Stomach (tissue), 9 donors: ENCODE results near the gene MYH9. TPM values are rescaled to one million over a fixed set of nuclear protein-coding genes. Genes with fewer than 3 reads are reported as not detected.

Source experiments
- DNase-seq, 2 donors: peaks; one replicate each; pipeline versions ENCODE4 v3.0.0 to v3.0.0-alpha.2; 2013 to 2019
- H3K27ac ChIP-seq, 5 donors: fragments of 200-600 bp in 4 of 5; sonication (generic) in 4 of 5; one replicate each; pipeline ENCODE4 v1.5.1; 2013 to 2019; ENCODE audit warnings: mild to moderate bottlenecking in 1 of 5, moderate library complexity in 1 of 5
- H3K27me3 ChIP-seq, 3 donors: fragments of 200-600 bp; sonication (generic); one replicate each; pipeline ENCODE4 v1.5.1; 2017 to 2019; ENCODE audit warnings: mixed run types in 1 of 3
- H3K36me3 ChIP-seq, 4 donors: fragments of 200-600 bp; sonication (generic); 1 replicate in 3 of 4; 2 replicates in 1 of 4; pipeline ENCODE4 v1.5.1; 2016 to 2019
- H3K4me1 ChIP-seq, 4 donors: fragments of 200-600 bp; sonication (generic); one replicate each; pipeline ENCODE4 v1.5.1; 2016 to 2019
- H3K4me3 ChIP-seq, 4 donors: fragments of 200-600 bp; sonication (generic) in 3 of 4; one replicate each; pipeline ENCODE4 v1.5.1; 2016 to 2019; ENCODE audit warnings: mild to moderate bottlenecking in 1 of 4
- H3K9me3 ChIP-seq, 4 donors: fragments of 200-600 bp; sonication (generic); one replicate each; pipeline ENCODE4 v1.5.1; 2016 to 2019
- CTCF ChIP-seq, 7 experiments: fragments of 450-650 bp in 4 of 7; fragments of 200-600 bp in 3 of 7; sonication (generic) in 3 of 7; IDR thresholded peaks; one replicate each; pipeline ENCODE4 v1.5.1; 2016 to 2019; ENCODE audit warnings: antibody characterized with exemption in 7 of 7, control low read depth in 2 of 7, mild to moderate bottlenecking in 1 of 7
- EP300 ChIP-seq: sonication (generic); formaldehyde crosslinking; IDR thresholded peaks from one replicate; pipeline ENCODE4 v1.6.1; 2017; ENCODE audit warnings: antibody characterized with exemption
- POLR2A ChIP-seq, 4 donors: fragments of 450-650 bp; IDR thresholded peaks; one replicate each; pipeline ENCODE4 v1.6.1; 2016; ENCODE audit warnings: antibody characterized with exemption in 4 of 4, control low read depth in 2 of 4, mild to moderate bottlenecking in 1 of 4, moderate library complexity in 1 of 4
- POLR2AphosphoS5 ChIP-seq, 3 donors: sonication (generic); formaldehyde crosslinking; IDR thresholded peaks; one replicate each; pipeline ENCODE4 v1.6.1; 2016; ENCODE audit warnings: antibody characterized with exemption in 3 of 3
- WGBS, 5 donors: extraction: QIAGEN DNeasy Blood & Tissue Kit in 3 of 5; methylation state at CpG; one replicate each; pipeline versions ENCODE4 v1.1.5 to v1.1.7; 2013 to 2018; 5-methylcytosine and 5-hydroxymethylcytosine counted together
- intact Hi-C: fragments of 100-400 bp; cut with DNase I; formaldehyde crosslinking; loops from one replicate; pipeline ENCODE4 v1.15.1; 2023; ENCODE audit warnings: low total_unique reads
- polyA plus RNA-seq, 3 donors: library from polyadenylated mRNA; stranded (reverse); fragments of 200-250 nt; gene quantifications; one replicate each; pipeline ENCODE4 v1.2.3, GENCODE V29; 2013
- total RNA-seq, 5 donors: library from RNA; depleted of rRNA; stranded (reverse); fragments of >200 nt; gene quantifications; one replicate each; pipeline versions ENCODE4 v1.1.0 to v1.2.3, GENCODE V29; 2014 to 2016
- donor health status: healthy with polysubstance abuse.
- donor health status: Bipolar disorder and iron deficiency.
- donor health status: healthy.

The MYH9 gene
- total and polyA plus RNA-seq, 8 donors = 46.7 to 620 (median 197) TPM

DNA sequence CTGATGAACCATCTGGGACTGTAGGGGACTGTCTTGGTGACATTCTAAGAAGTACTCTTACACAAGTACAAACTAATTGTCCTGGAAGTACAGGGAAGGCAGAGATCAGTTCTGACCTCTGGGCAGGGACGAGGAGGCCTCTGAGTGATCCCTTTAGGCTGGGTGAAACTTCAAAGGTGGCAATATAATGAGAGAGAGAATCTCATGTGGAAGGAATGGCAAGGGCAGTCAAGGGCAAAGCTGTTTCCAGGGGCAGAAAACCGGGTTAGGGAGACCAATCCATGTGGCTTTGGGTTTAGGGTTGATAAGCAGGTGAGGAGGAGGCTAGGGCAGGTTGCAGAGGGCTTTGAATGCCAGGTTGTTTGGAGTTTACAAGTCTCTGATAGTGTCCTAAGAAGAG, 21.3 kb upstream of the MYH9 start:
- Histone ChIP-seq H3K4me1 (peaks cover 9 to 38% (median 23%) of the 10 kb centered on the region in 4 donors), H3K27ac (peak overlapping the region; percentile 20 to 95 (median 87)), H3K36me3 (no peaks in the 10 kb centered on the region), H3K27me3 (no peaks in the 10 kb centered on the region), H3K4me3 (no peak overlapping the region), H3K9me3 (no peaks in the 10 kb centered on the region)
- no peak for TF ChIP-seq EP300
- TF ChIP-seq POLR2AphosphoS5 (IDR thresholded peaks at IDR 0.05) = no peak
- no peak for TF ChIP-seq POLR2A (IDR thresholded peaks at IDR 0.05)
- intact Hi-C loops = no loop called here
- peak in 1 of 2 donors; percentile 49 for DNase-seq
- 45 to 80% (median 68%) methylated on average over 2 of the region's 2 CpGs for WGBS, 5 donors

DNA sequence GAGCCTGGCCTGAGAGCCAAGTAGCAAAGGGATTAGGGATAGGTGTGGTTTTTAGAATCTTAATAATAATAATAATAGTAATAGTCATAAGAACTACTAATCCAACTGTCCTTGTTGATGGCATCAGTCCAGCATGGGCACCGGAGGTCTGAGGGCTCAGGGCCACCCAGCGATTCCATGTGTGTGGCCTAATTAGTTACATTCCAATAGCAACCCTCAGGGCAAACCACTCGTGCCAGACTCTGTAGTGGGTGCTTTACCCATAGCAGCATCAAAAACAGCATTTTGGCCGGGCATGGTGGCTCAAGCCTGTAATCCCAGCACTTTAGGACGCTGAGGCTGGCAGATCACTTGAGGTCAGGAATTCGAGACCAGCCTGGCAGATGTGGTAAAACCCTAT, 19.0 kb upstream of the MYH9 start:
- H3K9me3 ChIP-seq = no peaks in the 10 kb centered on the region
- DNase-seq = no peak
- no peaks in the 10 kb centered on the region for H3K27me3 ChIP-seq
- H3K4me3 ChIP-seq = no peak overlapping the region
- H3K4me1 ChIP-seq = peaks cover 9 to 38% (median 21%) of the 10 kb centered on the region in 4 donors
- H3K36me3 ChIP-seq = no peaks in the 10 kb centered on the region
- H3K27ac ChIP-seq = peak overlapping the region in 2 of 5 donors; percentile 62 to 71
- TF ChIP-seq POLR2AphosphoS5 (IDR thresholded peaks at IDR 0.05) = no peak
- no peak for TF ChIP-seq CTCF (IDR thresholded peaks at IDR 0.05)
- no peak for TF ChIP-seq POLR2A (IDR thresholded peaks at IDR 0.05)
- no peak for TF ChIP-seq EP300
- whole genome bisulfite sequencing, 5 donors = 77 to 88% (median 87%) methylated on average over 6 of the region's 6 CpGs
- intact Hi-C loops = no loop called here

DNA sequence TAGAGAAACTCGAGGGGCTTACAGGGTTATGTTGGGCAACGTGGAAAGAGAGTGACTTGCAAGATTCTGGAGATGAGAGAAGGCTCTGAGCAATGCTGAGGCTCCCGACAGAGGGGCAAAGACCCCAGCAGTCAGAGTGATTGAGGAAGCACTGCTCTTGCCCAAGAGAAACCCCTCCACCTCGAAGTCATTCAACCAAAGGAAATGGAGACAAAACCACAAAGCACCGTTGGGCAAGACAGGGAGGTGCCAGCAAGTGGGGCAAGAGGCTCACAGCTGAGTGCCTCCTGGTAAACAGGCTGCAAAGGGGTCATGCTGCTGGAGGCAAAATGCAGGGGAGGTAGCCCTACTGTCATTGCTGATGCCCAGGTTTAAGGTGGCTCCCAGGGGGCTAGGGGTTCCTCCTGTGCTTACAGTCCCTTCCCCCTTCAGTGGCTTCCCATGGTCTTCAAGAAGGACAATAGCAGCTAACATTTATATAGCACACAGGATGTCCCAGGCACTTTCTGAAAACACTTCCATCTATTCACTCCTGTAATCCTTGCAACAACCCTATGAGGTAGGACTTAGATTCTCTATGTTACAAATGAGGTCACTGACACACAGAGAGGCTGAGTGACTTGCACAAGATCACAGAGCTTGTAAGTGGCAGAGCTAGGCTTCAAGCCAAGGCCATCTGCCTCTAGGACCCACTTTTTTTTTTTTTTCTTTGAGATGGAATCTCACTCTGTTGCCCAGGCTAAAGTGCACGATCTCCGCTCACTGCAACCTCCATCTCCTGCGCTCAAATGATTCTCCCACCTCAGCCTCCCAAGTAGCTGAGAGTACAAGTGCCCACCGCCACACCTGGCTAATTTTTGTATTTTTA, 18.1 kb upstream of the MYH9 start:
- WGBS, 5 donors = 54 to 73% (median 65%) methylated on average over 9 of the region's 9 CpGs
- intact Hi-C loops = no loop called here
- Histone ChIP-seq H3K9me3 (no peaks in the 10 kb centered on the region), H3K27ac (peak overlapping the region in 2 of 5 donors; percentile 62 to 71), H3K4me1 (peaks cover 8 to 30% (median 13%) of the 10 kb centered on the region in 4 donors), H3K4me3 (no peak overlapping the region), H3K27me3 (no peaks in the 10 kb centered on the region), H3K36me3 (no peaks in the 10 kb centered on the region)
- peak; percentile 36 to 63 for DNase-seq
- no peak for TF ChIP-seq EP300
- no peak for TF ChIP-seq POLR2A (IDR thresholded peaks at IDR 0.05)
- TF ChIP-seq CTCF (IDR thresholded peaks at IDR 0.05) = no peak
- no peak for TF ChIP-seq POLR2AphosphoS5 (IDR thresholded peaks at IDR 0.05)

- no peaks in the 10 kb centered on the region for H3K36me3 ChIP-seq
- no peak overlapping the region for H3K4me3 ChIP-seq
- TF ChIP-seq POLR2AphosphoS5 (IDR thresholded peaks at IDR 0.05) (no peak), POLR2A (IDR thresholded peaks at IDR 0.05) (no peak), EP300 (no peak), CTCF (IDR thresholded peaks at IDR 0.05) (no peak)
- no peaks in the 10 kb centered on the region for H3K9me3 ChIP-seq
- peaks cover 3 to 24% (median 7%) of the 10 kb centered on the region in 4 donors for H3K4me1 ChIP-seq
- H3K27me3 ChIP-seq = no peaks in the 10 kb centered on the region
- DNase-seq = no peak
- intact Hi-C loops = no loop called here
- H3K27ac ChIP-seq = peak overlapping the region in 2 of 5 donors; percentile 62 to 71
- 63 to 85% (median 72%) methylated on average over 6 of the region's 6 CpGs for whole genome bisulfite sequencing, 5 donors
Observed at GRCh38 chr22:36405221-36405661, 17.5 kb upstream of the MYH9 start.

DNA sequence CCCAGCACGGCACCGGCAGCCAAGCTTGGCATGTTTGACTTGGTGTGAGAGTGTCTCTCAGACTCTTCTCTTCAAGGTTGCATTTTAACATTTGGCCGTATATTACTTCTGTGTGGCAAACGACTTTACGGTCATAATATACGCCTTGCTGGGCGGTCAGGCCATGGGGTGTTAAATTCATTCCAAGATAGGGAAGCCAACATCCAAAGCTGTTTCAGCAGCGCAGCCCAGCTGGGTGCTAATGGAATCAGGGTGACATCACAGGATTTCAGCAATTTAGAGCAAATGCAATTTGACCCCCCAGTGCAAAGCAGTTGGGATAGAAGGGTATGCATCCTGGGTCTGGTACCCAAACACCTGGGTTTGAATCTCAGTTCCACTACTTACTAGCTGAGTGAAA, 16.7 kb upstream of the MYH9 start:
- intact Hi-C loops = no loop called here
- 77 to 83% (median 80%) methylated on average over 8 of the region's 8 CpGs for WGBS, 5 donors

More for the DNA sequence above, 16.7 kb upstream of the MYH9 start:
- Histone ChIP-seq H3K27ac (peak overlapping the region in 1 of 5 donors; percentile 71), H3K9me3 (no peaks in the 10 kb centered on the region), H3K4me1 (peaks cover 0 to 25% (median 4%) of the 10 kb centered on the region in 4 donors), H3K4me3 (no peak overlapping the region), H3K27me3 (no peaks in the 10 kb centered on the region), H3K36me3 (no peaks in the 10 kb centered on the region)
- no peak for DNase-seq
- no peak for TF ChIP-seq CTCF (IDR thresholded peaks at IDR 0.05)
- no peak for TF ChIP-seq POLR2A (IDR thresholded peaks at IDR 0.05)
- no peak for TF ChIP-seq POLR2AphosphoS5 (IDR thresholded peaks at IDR 0.05)
- TF ChIP-seq EP300 = no peak
